Endodermal cell (in vitro differentiated cells): ENCODE measurements around the gene NAV2. TPM values are rescaled to one million over a fixed set of nuclear protein-coding genes. Genes with fewer than 3 reads are reported as not detected.

Experiments
- DNase-seq: peaks from one replicate; pipeline ENCODE4 v3.0.0-alpha.2; 2017
- H3K27ac ChIP-seq: 2 replicates; pipeline ENCODE4 v1.5.1; 2013; ENCODE audit warnings: mild to moderate bottlenecking, low read depth, low read length, moderate library complexity
- H3K27me3 ChIP-seq: 2 replicates; pipeline ENCODE4 v1.6.1; 2013; ENCODE audit warnings: mild to moderate bottlenecking, low read length, moderate library complexity; ENCODE audit not compliant: insufficient read depth, control insufficient read depth, poor library complexity, severe bottlenecking
- H3K36me3 ChIP-seq: 2 replicates; pipeline ENCODE4 v1.7.0; 2013; ENCODE audit warnings: mild to moderate bottlenecking, low read length, moderate library complexity; ENCODE audit not compliant: control insufficient read depth, insufficient read depth
- H3K4me1 ChIP-seq: one replicate; pipeline ENCODE4 v1.7.0; 2013; ENCODE audit warnings: low read length; ENCODE audit not compliant: control insufficient read depth, insufficient read depth
- H3K4me3 ChIP-seq: 2 replicates; pipeline ENCODE4 v1.5.1; 2013; ENCODE audit warnings: mild to moderate bottlenecking, low read length, moderate library complexity
- H3K9ac ChIP-seq: 2 replicates; pipeline ENCODE4 v1.6.1; 2013; ENCODE audit warnings: mild to moderate bottlenecking, low read length, moderate library complexity; ENCODE audit not compliant: poor library complexity, severe bottlenecking; ENCODE audit errors: extremely low read depth
- H3K9me3 ChIP-seq: 2 replicates; pipeline ENCODE4 v1.6.1; 2013; ENCODE audit warnings: mild to moderate bottlenecking, low read length, moderate library complexity; ENCODE audit not compliant: control insufficient read depth
- H3K27ac Mint-ChIP-seq: 2 replicates; pipeline ENCODE4 v1.8.0; 2020; ENCODE audit warnings: mixed read lengths
- H3K27me3 Mint-ChIP-seq: 2 replicates; pipeline ENCODE4 v1.8.0; 2021; ENCODE audit warnings: mild to moderate bottlenecking, mixed read lengths; ENCODE audit not compliant: insufficient read depth
- H3K36me3 Mint-ChIP-seq: 2 replicates; pipeline ENCODE4 v1.8.0; 2020; ENCODE audit warnings: low read depth, mixed read lengths
- H3K4me1 Mint-ChIP-seq: 2 replicates; pipeline ENCODE4 v1.8.0; 2020; ENCODE audit warnings: mixed read lengths
- H3K4me3 Mint-ChIP-seq: 2 replicates; pipeline ENCODE4 v1.8.0; 2020; ENCODE audit warnings: mild to moderate bottlenecking, moderate library complexity, mixed read lengths
- H3K9me3 Mint-ChIP-seq: 2 replicates; pipeline ENCODE4 v1.8.0; 2020; ENCODE audit warnings: mild to moderate bottlenecking, mixed read lengths
- WGBS, 2 experiments: methylation state at CpG; one replicate each; pipeline versions ENCODE4 v1.1.5 to v1.1.7; 2013; ENCODE audit warnings: missing lambda C conversion rate in 2 of 2, mixed read lengths in 1 of 2; ENCODE audit not compliant: insufficient coverage in 1 of 2, insufficient read length in 1 of 2; 5-methylcytosine and 5-hydroxymethylcytosine counted together
- total RNA-seq, 2 donors: library from RNA; stranded (reverse); fragmentation: NEBNext Ultra II Directional in 1 of 2; extraction: Animal tissue kit (Norgen Biotek cat#: 25700) in 1 of 2; gene quantifications; 2 replicates in 1 of 2; 3 replicates in 1 of 2; pipeline ENCODE4 v1.2.1, GENCODE V29; 2021
- TF ChIP-seq, protein P1 (sequence below): fragments of 200-600 bp; sonication (generic); conservative IDR thresholded peaks from 2 replicates; pipeline ENCODE4 v1.5.0; 2021; ENCODE audit warnings: antibody characterized with exemption, mild to moderate bottlenecking

Gene NAV2
- total RNA-seq, 2 donors from 2014 or later, result 37.1 to 42.4 TPM

DNA sequence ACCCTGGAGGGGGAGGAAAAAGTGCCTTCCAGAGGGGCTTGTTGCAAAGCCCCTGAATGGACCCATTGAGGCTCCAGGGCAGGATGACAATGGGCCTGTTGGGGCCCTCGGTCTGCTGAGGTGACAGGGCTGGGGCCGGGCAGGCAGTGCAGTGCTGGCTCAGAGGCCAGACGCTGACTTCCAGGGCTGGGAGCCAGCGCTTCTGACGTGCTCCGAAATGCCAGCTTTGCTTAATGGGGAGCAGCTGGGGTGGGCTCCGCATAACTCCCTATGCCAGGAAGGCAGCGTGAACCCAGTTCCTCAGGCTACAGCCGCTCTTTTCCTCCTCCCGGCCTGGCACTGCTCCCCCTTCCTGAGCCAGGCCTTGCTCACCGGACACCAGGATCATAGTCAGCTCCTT, 17.7 kb downstream of the NAV2 start:
- no peak for DNase-seq
- no peaks in the 10 kb centered on the region for H3K36me3 ChIP-seq
- TF ChIP-seq, protein P1, sequence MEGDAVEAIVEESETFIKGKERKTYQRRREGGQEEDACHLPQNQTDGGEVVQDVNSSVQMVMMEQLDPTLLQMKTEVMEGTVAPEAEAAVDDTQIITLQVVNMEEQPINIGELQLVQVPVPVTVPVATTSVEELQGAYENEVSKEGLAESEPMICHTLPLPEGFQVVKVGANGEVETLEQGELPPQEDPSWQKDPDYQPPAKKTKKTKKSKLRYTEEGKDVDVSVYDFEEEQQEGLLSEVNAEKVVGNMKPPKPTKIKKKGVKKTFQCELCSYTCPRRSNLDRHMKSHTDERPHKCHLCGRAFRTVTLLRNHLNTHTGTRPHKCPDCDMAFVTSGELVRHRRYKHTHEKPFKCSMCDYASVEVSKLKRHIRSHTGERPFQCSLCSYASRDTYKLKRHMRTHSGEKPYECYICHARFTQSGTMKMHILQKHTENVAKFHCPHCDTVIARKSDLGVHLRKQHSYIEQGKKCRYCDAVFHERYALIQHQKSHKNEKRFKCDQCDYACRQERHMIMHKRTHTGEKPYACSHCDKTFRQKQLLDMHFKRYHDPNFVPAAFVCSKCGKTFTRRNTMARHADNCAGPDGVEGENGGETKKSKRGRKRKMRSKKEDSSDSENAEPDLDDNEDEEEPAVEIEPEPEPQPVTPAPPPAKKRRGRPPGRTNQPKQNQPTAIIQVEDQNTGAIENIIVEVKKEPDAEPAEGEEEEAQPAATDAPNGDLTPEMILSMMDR, result no peak
- peaks cover 6% of the 10 kb centered on the region for H3K27me3 Mint-ChIP-seq
- H3K4me1 ChIP-seq, result no peaks in the 10 kb centered on the region
- no peaks in the 10 kb centered on the region for H3K9me3 ChIP-seq
- no peak overlapping the region for H3K9ac ChIP-seq
- no peak overlapping the region for H3K4me3 Mint-ChIP-seq
- WGBS, 2 experiments, result 94 to 98% methylated on average over 8 to 11 of the region's 11 CpGs
- H3K4me1 Mint-ChIP-seq, result no peaks in the 10 kb centered on the region
- H3K36me3 Mint-ChIP-seq, result no peaks in the 10 kb centered on the region
- no peak overlapping the region for H3K27ac Mint-ChIP-seq
- H3K27me3 ChIP-seq, result peaks cover 4% of the 10 kb centered on the region
- no peaks in the 10 kb centered on the region for H3K9me3 Mint-ChIP-seq
- H3K27ac ChIP-seq, result no peak overlapping the region
- H3K4me3 ChIP-seq, result no peak overlapping the region

DNA sequence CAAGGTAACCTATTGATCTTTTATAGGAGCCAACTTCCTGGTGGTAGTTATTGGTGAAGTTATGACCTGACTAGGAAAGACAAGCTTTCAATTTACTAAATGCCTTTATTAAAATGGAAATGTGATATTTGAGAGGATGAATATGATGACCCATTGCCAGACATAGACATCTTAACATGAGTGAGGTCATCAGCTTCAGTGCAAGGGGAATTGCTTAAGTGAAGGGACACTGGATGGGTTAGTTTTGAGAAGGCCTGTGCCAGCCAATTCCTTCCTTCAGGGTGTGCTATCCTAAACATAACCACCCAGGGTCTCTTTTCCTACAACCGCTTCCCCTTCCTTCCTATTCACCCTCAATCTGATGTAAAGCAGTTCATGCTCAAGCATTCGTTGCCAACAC, 21.5 kb downstream of the NAV2 start:
- Mint-ChIP-seq H3K4me1 (peaks cover 11% of the 10 kb centered on the region), H3K27ac (no peak overlapping the region), H3K36me3 (no peaks in the 10 kb centered on the region), H3K9me3 (no peaks in the 10 kb centered on the region), H3K27me3 (peaks cover 3% of the 10 kb centered on the region), H3K4me3 (no peak overlapping the region)
- Histone ChIP-seq H3K36me3 (no peaks in the 10 kb centered on the region), H3K27ac (no peak overlapping the region), H3K9ac (no peak overlapping the region), H3K27me3 (peaks cover 4% of the 10 kb centered on the region), H3K9me3 (no peaks in the 10 kb centered on the region), H3K4me3 (no peak overlapping the region), H3K4me1 (no peaks in the 10 kb centered on the region)
- no peak for DNase-seq
- WGBS, 2 experiments, result 79 to 100% methylated on average over 2 of the region's 2 CpGs
- TF ChIP-seq, protein P1, result no peak

DNA sequence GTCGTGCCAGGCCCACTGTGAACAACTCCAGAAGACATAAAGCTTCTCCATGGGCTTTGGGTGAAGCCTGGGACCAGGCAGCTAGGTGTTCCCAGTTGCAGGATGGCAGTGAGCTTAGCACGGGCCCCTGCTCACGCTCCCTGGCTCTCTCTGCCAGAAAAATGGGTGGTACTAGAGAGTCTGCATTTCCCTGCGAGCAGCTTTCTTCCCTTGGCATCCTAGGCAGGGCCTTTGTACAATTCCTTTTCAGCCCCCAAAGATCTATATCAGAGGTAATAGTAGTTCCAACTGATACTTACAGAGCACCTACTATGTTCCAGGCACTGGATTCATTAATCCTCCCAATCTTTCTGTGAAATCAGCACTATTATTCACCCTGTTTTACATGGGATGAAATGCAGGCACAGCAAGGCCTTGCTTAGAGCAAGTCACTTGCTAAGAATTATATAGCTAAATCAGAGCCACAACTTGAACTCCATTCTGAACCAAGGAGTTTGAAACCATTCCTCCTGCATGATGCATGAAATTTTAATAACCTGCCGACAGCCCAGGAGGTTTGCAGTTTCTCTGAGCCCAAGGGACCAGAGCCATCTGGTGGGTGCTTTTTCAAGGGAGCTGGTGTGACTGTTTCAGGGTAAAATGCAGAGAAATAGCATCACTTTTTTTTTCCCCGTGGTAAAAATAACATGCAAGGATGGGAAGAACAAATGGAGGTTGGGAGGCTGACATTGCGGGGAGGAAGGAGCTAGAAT, 22.7 kb downstream of the NAV2 start:
- Mint-ChIP-seq H3K27ac (no peak overlapping the region), H3K27me3 (peaks cover 3% of the 10 kb centered on the region), H3K4me3 (no peak overlapping the region), H3K36me3 (no peaks in the 10 kb centered on the region), H3K9me3 (no peaks in the 10 kb centered on the region), H3K4me1 (peaks cover 23% of the 10 kb centered on the region)
- H3K4me1 ChIP-seq, result peaks cover 6% of the 10 kb centered on the region
- H3K27ac ChIP-seq, result no peak overlapping the region
- no peak for DNase-seq
- no peak overlapping the region for H3K9ac ChIP-seq
- H3K27me3 ChIP-seq, result peaks cover 4% of the 10 kb centered on the region
- H3K36me3 ChIP-seq, result no peaks in the 10 kb centered on the region
- H3K4me3 ChIP-seq, result no peak overlapping the region
- 85 to 88% methylated on average over 3 to 7 of the region's 7 CpGs for WGBS, 2 experiments
- TF ChIP-seq, protein P1, result no peak
- H3K9me3 ChIP-seq, result no peaks in the 10 kb centered on the region
